Endothelial cell (in vitro differentiated cells): ENCODE data around the gene MRNIP. TPM values are rescaled to one million over a fixed set of nuclear protein-coding genes. Genes with fewer than 3 reads are reported as not detected.

Experiments
- DNase-seq: peaks from one replicate; pipeline ENCODE4 v3.0.0; 2021; ENCODE audit warnings: low spot score
- H3K27ac Mint-ChIP-seq: one replicate; pipeline ENCODE4 v1.8.0; 2021; ENCODE audit warnings: mixed read lengths, inconsistent platforms; ENCODE audit not compliant: unreplicated experiment
- H3K27me3 Mint-ChIP-seq: one replicate; pipeline ENCODE4 v1.8.0; 2021; ENCODE audit warnings: mild to moderate bottlenecking, moderate library complexity, mixed read lengths, inconsistent platforms; ENCODE audit not compliant: unreplicated experiment
- H3K36me3 Mint-ChIP-seq: one replicate; pipeline ENCODE4 v1.8.0; 2021; ENCODE audit warnings: mild to moderate bottlenecking, low read depth, mixed read lengths, inconsistent platforms; ENCODE audit not compliant: unreplicated experiment
- H3K4me1 Mint-ChIP-seq: one replicate; pipeline ENCODE4 v1.8.0; 2021; ENCODE audit warnings: mild to moderate bottlenecking, mixed read lengths, inconsistent platforms; ENCODE audit not compliant: unreplicated experiment
- H3K4me3 Mint-ChIP-seq: one replicate; pipeline ENCODE4 v1.8.0; 2021; ENCODE audit warnings: mild to moderate bottlenecking, mixed read lengths, inconsistent platforms; ENCODE audit not compliant: unreplicated experiment
- H3K9me3 Mint-ChIP-seq: one replicate; pipeline ENCODE4 v1.8.0; 2021; ENCODE audit warnings: mixed read lengths, inconsistent platforms; ENCODE audit not compliant: unreplicated experiment
- CTCF ChIP-seq: fragments of 200-600 bp; sonication (generic); IDR thresholded peaks from one replicate; pipeline ENCODE4 v1.5.0; 2021; ENCODE audit warnings: antibody characterized with exemption; ENCODE audit not compliant: unreplicated experiment
- total RNA-seq: library from RNA; stranded (reverse); fragmentation: NEBNext Ultra II Directional; extraction: Animal tissue kit (Norgen Biotek cat#: 25700); gene quantifications from one replicate; pipeline ENCODE4 v1.2.1, GENCODE V29; 2021; ENCODE audit not compliant: unreplicated experiment

Gene MRNIP
- total RNA-seq, 1 donor from 2014 or later: 38.5 TPM

GRCh38 chr5:179887802-179888201, 29.2 kb upstream of the MRNIP start:
- no peak for TF ChIP-seq CTCF
- peaks cover 11% of the 10 kb centered on the region for H3K27me3 Mint-ChIP-seq
- H3K36me3 Mint-ChIP-seq: peaks cover 75% of the 10 kb centered on the region
- DNase-seq: no peak
- H3K4me3 Mint-ChIP-seq: peak overlapping the region; percentile 21
- peaks cover 2% of the 10 kb centered on the region for H3K4me1 Mint-ChIP-seq
- H3K27ac Mint-ChIP-seq: no peak overlapping the region
- peaks cover 15% of the 10 kb centered on the region for H3K9me3 Mint-ChIP-seq

GRCh38 chr5:179887095-179887494, 28.5 kb upstream of the MRNIP start:
- Mint-ChIP-seq H3K27ac (no peak overlapping the region), H3K36me3 (peaks cover 77% of the 10 kb centered on the region), H3K9me3 (peaks cover 15% of the 10 kb centered on the region), H3K27me3 (peaks cover 12% of the 10 kb centered on the region), H3K4me1 (peaks cover 2% of the 10 kb centered on the region), H3K4me3 (peak overlapping the region; percentile 21)
- no peak for TF ChIP-seq CTCF
- DNase-seq: no peak

- Mint-ChIP-seq H3K36me3 (peaks cover 78% of the 10 kb centered on the region), H3K27ac (no peak overlapping the region), H3K4me1 (peaks cover 2% of the 10 kb centered on the region), H3K4me3 (peak overlapping the region; percentile 47), H3K9me3 (peaks cover 15% of the 10 kb centered on the region), H3K27me3 (peaks cover 12% of the 10 kb centered on the region)
- DNase-seq: no peak
- TF ChIP-seq CTCF: no peak
These were observed 27.7 kb upstream of the MRNIP start for GRCh38 chr5:179886190-179886911.

- Mint-ChIP-seq H3K4me3 (peak overlapping the region; percentile 47), H3K27me3 (peaks cover 11% of the 10 kb centered on the region), H3K36me3 (peaks cover 79% of the 10 kb centered on the region), H3K9me3 (peaks cover 15% of the 10 kb centered on the region), H3K27ac (no peak overlapping the region), H3K4me1 (peaks cover 2% of the 10 kb centered on the region)
- DNase-seq: no peak
- TF ChIP-seq CTCF: no peak
These were observed 27.0 kb upstream of the MRNIP start for GRCh38 chr5:179885491-179886090.

- Mint-ChIP-seq H3K27me3 (peaks cover 9% of the 10 kb centered on the region), H3K27ac (no peak overlapping the region), H3K4me1 (peaks cover 2% of the 10 kb centered on the region), H3K9me3 (peaks cover 15% of the 10 kb centered on the region), H3K4me3 (peak overlapping the region; percentile 47), H3K36me3 (peaks cover 66% of the 10 kb centered on the region)
- TF ChIP-seq CTCF: no peak
- no peak for DNase-seq
These were observed 24.5 kb upstream of the MRNIP start for GRCh38 chr5:179883163-179883562.
